HepG2 (cell line): Measurements from ENCODE around the gene UNC79. TPM values are rescaled to one million over a fixed set of nuclear protein-coding genes. Genes with fewer than 3 reads are reported as not detected.
A peak's percentile ranks its signal among the peaks of the same experiment; 100 is the strongest.

Experiments
- ATAC-seq: fragments of 200-7000 bp; cut with Tn5 transposase; 3 replicates; pipeline ENCODE4 v1.9.1; 2020; ENCODE audit warnings: mild to moderate bottlenecking, moderate library complexity
- BruUV-seq: library from RNA; stranded (reverse); fragments of 400-500 nt; replicated peaks from 2 replicates; lab custom pipeline; 2021; lab: Mats Ljungman, UMichigan
- CTCF ChIA-PET: fragments of 300-600 bp; formaldehyde crosslinking; extraction: SDS; loops from one replicate; lab custom pipeline; 2021; ENCODE audit warnings: low total read pairs, inconsistent platforms, low intra/inter-chr PET ratio; lab: Yijun Ruan, JAX
- POLR2A ChIA-PET: fragments of 350-600 bp; sonication (Branson Sonifier 250); formaldehyde crosslinking; loops from one replicate; lab custom pipeline; 2020; ENCODE audit warnings: antibody characterized with exemption, inconsistent platforms; lab: Yijun Ruan, JAX
- DNase-seq: peaks from one replicate; pipeline ENCODE4 v3.0.0-alpha.2; 2015; ENCODE audit warnings: low spot score
- FAIRE-seq: peaks from 3 replicates; lab custom pipeline; 2011; peaks lifted over from hg19 to GRCh38; lab: Jason Lieb, UNC
- H2AFZ ChIP-seq: one replicate; pipeline ENCODE4 v1.6.1; 2011; ENCODE audit warnings: low read length, inconsistent platforms
- H3K27ac ChIP-seq: fragments of 300-600 bp; 3 replicates; pipeline ENCODE4 v1.8.0; 2011; ENCODE audit warnings: mixed run types, mild to moderate bottlenecking, mixed read lengths, low read length, inconsistent platforms; ENCODE audit not compliant: insufficient read depth; ENCODE audit errors: extremely low read length
- H3K27me3 ChIP-seq, 2 experiments: fragments of 200-600 bp in 1 of 2; 2 replicates in 1 of 2; 3 replicates in 1 of 2; pipeline versions ENCODE4 v1.6.0 to v1.8.0; 2011; ENCODE audit warnings: low read length in 2 of 2, mild to moderate bottlenecking in 2 of 2, moderate library complexity in 2 of 2, inconsistent platforms in 1 of 2; ENCODE audit not compliant: insufficient read depth in 2 of 2, control insufficient read depth in 1 of 2
- H3K36me3 ChIP-seq, 2 experiments: fragments of 200-600 bp in 1 of 2; replicated peaks in 1 of 2; 2 replicates in 1 of 2; 3 replicates in 1 of 2; pipeline versions ENCODE4 v1.5.1 to v1.8.0; 2011; ENCODE audit warnings: low read length in 2 of 2, inconsistent platforms in 1 of 2; ENCODE audit not compliant: insufficient read depth in 2 of 2, control insufficient read depth in 1 of 2
- H3K4me1 ChIP-seq: 2 replicates; pipeline ENCODE4 v1.5.1; 2012; ENCODE audit warnings: low read length, inconsistent platforms; ENCODE audit not compliant: insufficient read depth
- H3K4me2 ChIP-seq: 2 replicates; pipeline ENCODE4 v1.6.0; 2011; ENCODE audit warnings: low read depth, low read length, inconsistent platforms
- H3K4me3 ChIP-seq, 3 experiments: fragments of 200-600 bp in 1 of 3; sonication (generic), shearing (Covaris generic) in 1 of 3; replicated peaks in 1 of 3; 2 replicates each; pipeline ENCODE4 v1.5.1; 2011 to 2016; ENCODE audit warnings: low read length in 3 of 3, inconsistent platforms in 2 of 3, low read depth in 2 of 3, mild to moderate bottlenecking in 2 of 3, control low read depth in 1 of 3, mixed read lengths in 1 of 3; ENCODE audit not compliant: insufficient read depth in 1 of 3
- H3K79me2 ChIP-seq: one replicate; pipeline ENCODE4 v1.6.1; 2011; ENCODE audit warnings: low read length, inconsistent platforms; ENCODE audit not compliant: insufficient read depth
- H3K9ac ChIP-seq: 2 replicates; pipeline ENCODE4 v1.6.0; 2011; ENCODE audit warnings: mild to moderate bottlenecking, low read depth, low read length, inconsistent platforms; ENCODE audit not compliant: insufficient read depth
- H3K9me3 ChIP-seq: 2 replicates; pipeline ENCODE4 v1.5.1; 2012; ENCODE audit warnings: mild to moderate bottlenecking, low read length
- H4K20me1 ChIP-seq: 2 replicates; pipeline ENCODE4 v1.6.0; 2011; ENCODE audit warnings: inconsistent platforms, mild to moderate bottlenecking, low read length, moderate library complexity; ENCODE audit not compliant: insufficient read depth
- CEBPB ChIP-seq: IDR thresholded peaks from 2 replicates; pipeline ENCODE4 v1.6.1; 2011; ENCODE audit warnings: low read depth, low read length, improper control_type of control experiment, borderline replicate concordance
- GABPB1 ChIP-seq: IDR thresholded peaks from 2 replicates; pipeline ENCODE4 v1.6.1; 2016; ENCODE audit warnings: mild to moderate bottlenecking, missing genetic modification reagents, moderate library complexity, missing compliant biosample characterization
- MAFF ChIP-seq: IDR thresholded peaks from 2 replicates; pipeline ENCODE4 v1.6.1; 2011; ENCODE audit warnings: low read depth, low read length, improper control_type of control experiment
- MAFK ChIP-seq, 2 experiments: IDR thresholded peaks in 1 of 2; conservative IDR thresholded peaks in 1 of 2; 2 replicates each; pipeline ENCODE4 v1.6.1; 2011; ENCODE audit warnings: improper control_type of control experiment in 2 of 2, low read length in 2 of 2
- WGBS: methylation state at CpG from one replicate; pipeline ENCODE4 v1.1.6; 2017; ENCODE audit warnings: low lambda C conversion rate; 5-methylcytosine and 5-hydroxymethylcytosine counted together
- in situ Hi-C: cut with HindIII; loops from 2 replicates; pipeline ENCODE4 v1.10.0; 2017; ENCODE audit warnings: low pct_unique_long_range_greater_than_20kb; ENCODE audit not compliant: extremely low pct_ligation_motif_present
- intact Hi-C: fragments of 100-400 bp; cut with micrococcal nuclease; formaldehyde crosslinking; loops from one replicate; pipeline ENCODE4 v1.10.0; 2022; ENCODE audit not compliant: unreplicated experiment
- polyA plus RNA-seq, 8 experiments: library from polyadenylated mRNA; depleted of rRNA in 3 of 8; stranded (reverse) in 7 of 8; unstranded in 1 of 8; fragments of >200 nt; fragmentation: Illumina TruSeq in 4 of 8; extraction: Trizol in 4 of 8; gene quantifications; 2 replicates each; pipeline versions ENCODE4 v1.2.1 to v1.2.3, GENCODE V29; 2011 to 2016; ENCODE audit warnings: low read depth in 4 of 8, missing spikeins in 1 of 8, mixed read lengths in 1 of 8; ENCODE audit not compliant: insufficient read depth in 1 of 8
- total RNA-seq, 5 experiments: library from RNA; depleted of rRNA; stranded (reverse); fragments of >200 nt; fragmentation: Illumina TruSeq; extraction: Trizol; gene quantifications; 2 replicates each; pipeline ENCODE4 v1.2.3, GENCODE V29; 2016; ENCODE audit warnings: low read depth in 1 of 5
- TF ChIP-seq, protein P1 (sequence below): sonication (generic); formaldehyde crosslinking; conservative IDR thresholded peaks from 2 replicates; pipeline ENCODE4 v1.5.0; 2020; ENCODE audit warnings: missing genetic modification reagents

Gene UNC79
- total and polyA plus RNA-seq, 2 of the 13 experiments (the other 11 are each of a cell fraction or from before 2014, with no cell fraction given) = under 0.01 TPM; not detected in 1

DNA sequence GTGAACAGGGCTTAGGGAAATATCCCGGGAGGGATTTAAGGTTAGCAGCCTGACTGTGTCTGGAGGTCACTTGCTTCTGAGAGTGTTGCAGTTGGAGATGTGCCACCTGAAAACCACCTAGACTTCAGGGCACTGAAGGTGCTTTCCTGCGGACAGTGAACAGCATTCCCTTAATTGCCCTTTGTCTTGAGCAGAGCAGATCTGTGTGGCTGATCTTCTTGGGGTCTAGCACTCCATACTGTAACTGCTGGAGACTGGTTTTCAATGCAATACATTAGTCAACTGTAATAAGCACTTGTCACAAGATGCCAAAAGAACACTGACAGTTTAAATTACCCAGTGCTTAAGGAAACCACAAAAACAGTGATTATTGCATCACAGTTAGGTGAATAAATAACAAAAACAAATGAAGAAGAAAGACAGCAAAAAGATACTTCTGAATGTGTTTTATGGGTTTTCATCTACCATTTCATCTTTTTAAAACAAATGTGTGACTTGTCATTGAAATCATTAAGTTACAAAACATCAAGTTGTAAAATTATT is 245.7 kb downstream of the UNC79 start:
- FAIRE-seq = no peak
- H3K9ac ChIP-seq = no peak overlapping the region
- no peak for DNase-seq
- CTCF ChIA-PET = no interaction called here
- H3K4me3 ChIP-seq = no peak overlapping the region
- H3K36me3 ChIP-seq = no peaks in the 10 kb centered on the region
- H3K27me3 ChIP-seq = peaks cover 0 to 4% of the 10 kb centered on the region in 2 experiments; a peak in 1 of 5 replicates
- in situ Hi-C loops = no loop called here
- H3K27ac ChIP-seq = no peak overlapping the region
- intact Hi-C loops = no loop called here
- no peak for ATAC-seq
- BruUV-seq = no TSS peak
- H4K20me1 ChIP-seq = no peaks in the 10 kb centered on the region
- POLR2A ChIA-PET = no interaction called here
- no peak overlapping the region for H3K4me2 ChIP-seq
- peaks cover 9% of the 10 kb centered on the region for H3K4me1 ChIP-seq
- 80% methylated on average over 1 of the region's 2 CpGs for WGBS
- no peaks in the 10 kb centered on the region for H3K79me2 ChIP-seq
- H3K9me3 ChIP-seq = no peaks in the 10 kb centered on the region
- TF ChIP-seq CEBPB (peak; percentile 27; the same call in 1 of the 2 replicates), GABPB1 (no peak)
- no peak overlapping the region for H2AFZ ChIP-seq

DNA sequence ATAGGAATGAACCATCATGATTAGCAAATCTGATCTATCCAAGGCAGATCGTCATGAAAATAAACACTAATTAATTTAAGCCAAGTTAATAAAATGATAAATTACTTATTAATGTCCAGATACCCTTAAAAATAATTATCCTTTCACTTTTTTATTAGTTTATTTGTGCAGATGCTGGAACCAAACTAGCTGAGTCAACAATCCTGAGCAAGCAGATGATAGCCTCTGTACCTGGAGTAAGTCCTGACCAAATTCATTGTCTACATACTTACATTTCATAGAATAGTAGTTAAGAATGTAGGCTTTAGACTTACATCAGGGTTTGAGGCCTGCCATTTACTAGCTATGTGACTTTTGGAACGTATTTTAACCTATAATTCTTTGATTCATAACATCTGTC is 251.7 kb downstream of the UNC79 start:
- H3K27me3 ChIP-seq = peaks cover 0 to 7% of the 10 kb centered on the region in 2 experiments; a peak in 2 of 5 replicates
- no peak overlapping the region for H3K9ac ChIP-seq
- H3K4me2 ChIP-seq = no peak overlapping the region
- DNase-seq = no peak
- peaks cover 14% of the 10 kb centered on the region for H3K4me1 ChIP-seq
- ChIA-PET CTCF (no interaction called here), POLR2A (no interaction called here)
- no peak overlapping the region for H3K4me3 ChIP-seq
- in situ Hi-C loops = no loop called here
- no TSS peak for BruUV-seq
- no peaks in the 10 kb centered on the region for H3K79me2 ChIP-seq
- no peak overlapping the region for H3K27ac ChIP-seq
- intact Hi-C loops = no loop called here
- TF ChIP-seq MAFK (conservative IDR thresholded peaks at IDR 0.05 in 1 of 2, IDR thresholded peaks at IDR 0.05 in 1 of 2; ENCODE audit: low read length in 2 of 2) = peak; percentile 54 to 73
- TF ChIP-seq, protein P1, sequence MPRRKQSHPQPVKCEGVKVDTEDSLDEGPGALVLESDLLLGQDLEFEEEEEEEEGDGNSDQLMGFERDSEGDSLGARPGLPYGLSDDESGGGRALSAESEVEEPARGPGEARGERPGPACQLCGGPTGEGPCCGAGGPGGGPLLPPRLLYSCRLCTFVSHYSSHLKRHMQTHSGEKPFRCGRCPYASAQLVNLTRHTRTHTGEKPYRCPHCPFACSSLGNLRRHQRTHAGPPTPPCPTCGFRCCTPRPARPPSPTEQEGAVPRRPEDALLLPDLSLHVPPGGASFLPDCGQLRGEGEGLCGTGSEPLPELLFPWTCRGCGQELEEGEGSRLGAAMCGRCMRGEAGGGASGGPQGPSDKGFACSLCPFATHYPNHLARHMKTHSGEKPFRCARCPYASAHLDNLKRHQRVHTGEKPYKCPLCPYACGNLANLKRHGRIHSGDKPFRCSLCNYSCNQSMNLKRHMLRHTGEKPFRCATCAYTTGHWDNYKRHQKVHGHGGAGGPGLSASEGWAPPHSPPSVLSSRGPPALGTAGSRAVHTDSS (CRISPR knock-in tag) = no peak
- TF ChIP-seq MAFF = peak; percentile 62; the same call in 1 of the 2 replicates
- no peaks in the 10 kb centered on the region for H3K9me3 ChIP-seq
- 33% methylated on average over 2 of the region's 2 CpGs for WGBS
- H3K36me3 ChIP-seq = no peaks in the 10 kb centered on the region
- no peak overlapping the region for H2AFZ ChIP-seq
- no peak for ATAC-seq
- H4K20me1 ChIP-seq = no peaks in the 10 kb centered on the region
- FAIRE-seq = no peak
